GM23248 (cell line): ENCODE results near the gene ART4. TPM values are rescaled to one million over a fixed set of nuclear protein-coding genes. Genes with fewer than 3 reads are reported as not detected.
A peak's percentile ranks its signal among the peaks of the same experiment; 100 is the strongest.

Experiments
- DNase-seq: peaks from one replicate; pipeline ENCODE4 v3.0.0-alpha.2; 2015
- H2AFZ ChIP-seq: fragments of 200-600 bp; sonication (generic); 2 replicates; pipeline ENCODE4 v1.6.1; 2016; ENCODE audit warnings: antibody characterized with exemption
- H3F3A ChIP-seq: fragments of 200-600 bp; sonication (generic); 2 replicates; pipeline ENCODE4 v1.6.1; 2016; ENCODE audit warnings: mild to moderate bottlenecking, antibody characterized with exemption, mixed run types; ENCODE audit not compliant: insufficient read depth
- H3K27ac ChIP-seq: fragments of 200-600 bp; sonication (generic); 2 replicates; pipeline ENCODE4 v1.5.1; 2016; ENCODE audit warnings: mild to moderate bottlenecking
- H3K27me3 ChIP-seq: fragments of 200-600 bp; sonication (generic); replicated peaks from 2 replicates; pipeline ENCODE4 v1.6.1; 2016; ENCODE audit warnings: mild to moderate bottlenecking; ENCODE audit not compliant: insufficient read depth
- H3K36me3 ChIP-seq: fragments of 200-600 bp; sonication (generic); 2 replicates; pipeline ENCODE4 v1.6.1; 2016; ENCODE audit warnings: low read depth, mild to moderate bottlenecking
- H3K4me1 ChIP-seq: fragments of 200-600 bp; sonication (generic); 2 replicates; pipeline ENCODE4 v1.6.1; 2016; ENCODE audit warnings: mild to moderate bottlenecking; ENCODE audit not compliant: insufficient read depth
- H3K4me2 ChIP-seq: fragments of 200-600 bp; sonication (generic); one replicate; pipeline ENCODE4 v1.6.1; 2016; ENCODE audit warnings: mild to moderate bottlenecking; ENCODE audit not compliant: unreplicated experiment
- H3K4me3 ChIP-seq: fragments of 200-600 bp; sonication (generic); 2 replicates; pipeline ENCODE4 v1.5.1; 2016; ENCODE audit warnings: mild to moderate bottlenecking
- H3K79me2 ChIP-seq: fragments of 200-600 bp; sonication (generic); 2 replicates; pipeline ENCODE4 v1.6.1; 2016; ENCODE audit warnings: mild to moderate bottlenecking; ENCODE audit not compliant: insufficient read depth
- H3K9ac ChIP-seq: fragments of 200-600 bp; sonication (generic); 2 replicates; pipeline ENCODE4 v1.6.1; 2016; ENCODE audit warnings: mild to moderate bottlenecking
- H3K9me2 ChIP-seq: fragments of 200-600 bp; sonication (generic); 2 replicates; pipeline ENCODE4 v1.6.1; 2016; ENCODE audit warnings: mixed run types, mild to moderate bottlenecking, moderate library complexity; ENCODE audit not compliant: insufficient read depth
- H3K9me3 ChIP-seq: fragments of 200-600 bp; sonication (generic); one replicate; pipeline ENCODE4 v1.6.1; 2017; ENCODE audit warnings: low read depth
- H4K20me1 ChIP-seq: fragments of 200-600 bp; sonication (generic); 2 replicates; pipeline ENCODE4 v1.6.0; 2016; ENCODE audit not compliant: insufficient read depth
- EZH2 ChIP-seq: fragments of 200-600 bp; sonication (generic); IDR thresholded peaks from 2 replicates; pipeline ENCODE4 v1.6.1; 2018; ENCODE audit warnings: antibody characterized with exemption, mild to moderate bottlenecking; ENCODE audit not compliant: insufficient read depth, poor library complexity, severe bottlenecking
- EZH2phosphoT487 ChIP-seq: fragments of 200-600 bp; sonication (generic); IDR thresholded peaks from 2 replicates; pipeline ENCODE4 v1.6.1; 2018; ENCODE audit warnings: antibody characterized with exemption, moderate library complexity, mild to moderate bottlenecking, low read depth; ENCODE audit not compliant: insufficient read depth
- WGBS, 2 experiments: methylation state at CpG; one replicate each; pipeline ENCODE4 v1.1.6; 2015 to 2017; ENCODE audit warnings: low lambda C conversion rate in 2 of 2, low coverage in 1 of 2; ENCODE audit errors: missing lambda C conversion rate in 2 of 2; 5-methylcytosine and 5-hydroxymethylcytosine counted together
- in situ Hi-C: fragments of 300-500 bp; cut with MboI; formaldehyde crosslinking; loops from 2 replicates; pipeline ENCODE4 v1.15.0; 2020
- polyA plus RNA-seq: library from polyadenylated mRNA; unstranded; fragments of >200 nt; fragmentation: Nextera tagmentation; extraction: Ambion mirVana; gene quantifications from 2 replicates; pipeline ENCODE4 v1.2.1, GENCODE V29; 2016
- total RNA-seq: library from RNA; depleted of rRNA; stranded (reverse); fragments of >200 nt; shearing (Covaris generic); gene quantifications from 2 replicates; pipeline ENCODE4 v1.2.3, GENCODE V29; 2014

ART4 gene
- total and polyA plus RNA-seq, 2 experiments from 2014 or later, result not detected

DNA sequence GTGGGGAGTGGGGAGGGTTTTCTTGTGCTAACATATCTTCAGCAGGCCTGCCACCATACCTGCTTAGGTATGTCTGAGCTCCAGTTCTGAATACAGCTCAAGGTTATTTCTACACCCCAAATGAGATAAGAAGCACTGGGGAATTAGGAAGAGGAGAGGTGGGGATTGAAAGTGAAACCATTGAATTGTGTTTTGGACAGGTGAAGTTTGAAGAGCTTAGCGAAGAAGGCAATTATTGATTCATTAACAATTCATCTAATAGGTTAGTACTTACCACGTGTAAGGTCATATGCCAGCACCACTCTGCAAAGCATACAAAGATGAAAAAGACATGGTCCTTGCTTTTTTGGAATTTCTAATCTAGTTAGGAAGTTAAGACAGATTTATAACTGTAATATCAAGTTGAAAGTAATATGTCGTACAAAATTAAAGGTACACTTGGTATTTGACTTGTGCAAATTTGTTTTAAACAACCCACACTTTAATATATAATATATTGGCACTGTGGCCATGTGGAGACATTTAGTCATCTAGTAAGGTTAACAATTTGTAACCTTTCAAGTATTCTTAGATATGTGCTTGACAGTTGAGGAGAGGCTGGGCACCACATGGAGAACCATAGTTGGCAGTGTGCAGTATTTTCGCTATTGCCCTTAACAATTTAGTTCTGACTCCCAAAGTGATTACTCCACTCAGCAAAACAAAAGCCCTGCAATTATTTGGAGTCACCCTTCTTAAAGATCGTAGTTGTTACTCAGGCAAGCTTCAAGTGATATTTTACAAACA lies 33.0 kb downstream of the ART4 start:
- no peak for TF ChIP-seq EZH2phosphoT487
- TF ChIP-seq EZH2, result no peak
- DNase-seq, result no peak
- no peaks in the 10 kb centered on the region for H3K4me1 ChIP-seq
- no peaks in the 10 kb centered on the region for H3K9me3 ChIP-seq
- WGBS, 2 experiments, result 70 to 77% methylated on average over 5 of the region's 5 CpGs
- no peak overlapping the region for H3K9ac ChIP-seq
- H3K36me3 ChIP-seq, result no peaks in the 10 kb centered on the region
- no peak overlapping the region for H3K27ac ChIP-seq
- no peak overlapping the region for H3K4me2 ChIP-seq
- H3F3A ChIP-seq, result no peaks in the 10 kb centered on the region
- no peaks in the 10 kb centered on the region for H3K9me2 ChIP-seq
- no peaks in the 10 kb centered on the region for H3K27me3 ChIP-seq
- no peaks in the 10 kb centered on the region for H4K20me1 ChIP-seq
- no peak overlapping the region for H3K4me3 ChIP-seq
- in situ Hi-C loops, result no loop called here
- no peak overlapping the region for H2AFZ ChIP-seq
- no peaks in the 10 kb centered on the region for H3K79me2 ChIP-seq

DNA sequence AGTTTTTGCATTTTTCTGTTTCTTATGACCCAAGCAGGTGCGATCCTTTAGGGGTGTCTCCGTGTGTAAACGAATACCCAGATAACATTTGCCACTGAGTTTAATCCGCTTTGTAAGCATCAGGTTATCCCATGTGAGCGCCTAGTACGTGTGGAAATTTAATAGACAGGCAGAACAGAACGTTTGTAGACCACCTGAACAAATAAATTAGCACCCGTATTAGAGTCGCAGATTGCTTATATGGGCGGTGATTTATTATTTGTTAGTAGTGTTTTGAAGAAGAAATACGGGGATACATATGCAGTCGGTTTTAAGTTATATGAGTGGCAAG lies 39.5 kb downstream of the ART4 start:
- Histone ChIP-seq H3K9ac (peak overlapping the region; percentile 99), H3K27ac (peak overlapping the region; percentile 98), H3K36me3 (peaks cover 8% of the 10 kb centered on the region; the same call in 1 of the 2 replicates), H3K4me1 (peaks cover 15% of the 10 kb centered on the region), H3K4me3 (peak overlapping the region; percentile 87), H3F3A (0 out of 2 replicates have a peak, but pooled peaks cover 4% of the 10 kb centered on the region), H4K20me1 (no peaks in the 10 kb centered on the region), H3K9me3 (no peaks in the 10 kb centered on the region), H3K9me2 (no peaks in the 10 kb centered on the region), H3K27me3 (no peaks in the 10 kb centered on the region), H3K4me2 (peak overlapping the region; percentile 90), H3K79me2 (peaks cover 45% of the 10 kb centered on the region), H2AFZ (peak overlapping the region; percentile 99)
- WGBS, 2 experiments, result 0 to 2% methylated on average over 12 of the region's 12 CpGs
- no peak for TF ChIP-seq EZH2phosphoT487
- TF ChIP-seq EZH2, result no peak
- in situ Hi-C loops, result no loop called here
- no peak for DNase-seq

DNA sequence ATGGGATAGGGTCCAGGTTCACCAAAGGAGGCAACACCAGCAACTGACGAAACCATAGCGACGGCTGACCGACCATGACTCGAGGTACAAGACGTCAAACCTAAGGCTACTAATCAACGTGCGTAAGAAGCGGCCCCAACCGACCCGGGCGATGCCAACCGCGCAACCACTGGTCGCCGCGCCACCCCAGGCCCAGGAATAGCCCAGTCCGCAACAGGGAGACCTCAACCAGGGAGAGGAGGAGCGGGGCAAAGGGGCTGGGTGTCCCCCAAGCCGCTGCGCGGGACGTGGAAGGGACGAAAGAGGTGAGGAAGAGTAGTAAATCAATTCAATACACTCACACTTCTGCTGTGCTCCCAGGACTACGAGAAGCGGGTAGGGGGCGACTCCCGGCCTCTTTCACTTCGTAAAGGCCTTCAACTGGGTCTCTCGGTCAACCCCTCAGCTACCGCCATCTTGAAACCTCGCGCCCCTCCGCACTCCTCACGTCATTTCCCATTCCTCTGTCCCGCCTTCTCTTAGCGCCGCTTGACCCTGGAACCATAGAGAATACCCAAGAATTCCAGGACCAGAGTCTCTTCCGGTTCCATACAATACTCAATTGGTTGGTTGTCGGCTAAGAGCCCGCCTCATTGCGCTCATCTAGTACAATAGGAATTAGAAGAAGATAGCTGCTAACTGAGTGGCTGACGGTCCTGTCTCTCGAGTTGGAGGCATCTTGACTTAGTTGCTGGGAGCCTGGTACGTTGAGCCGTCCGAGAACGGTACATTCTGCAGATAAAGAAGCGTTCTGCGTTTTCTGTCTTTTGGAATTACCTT lies 40.1 kb downstream of the ART4 start, which contains the start of the genes C12orf60 and WBP11:
Gene C12orf60 (plus strand): TSS at position 660 of the 819 bp plus-strand sequence. CDS start 19,266 bp downstream, outside the sequence.
Gene WBP11 (minus strand): TSS at position 468 of the 819 bp plus-strand sequence. CDS start 2,095 bp downstream, outside the sequence.
- H4K20me1 ChIP-seq, result no peaks in the 10 kb centered on the region
- WGBS, 2 experiments, result 1 to 2% methylated on average over 50 of the region's 50 CpGs
- H3K79me2 ChIP-seq, result peaks cover 50% of the 10 kb centered on the region
- H3K9me3 ChIP-seq, result no peaks in the 10 kb centered on the region
- peak within 1 kb of the TSS; percentile 96 for H3K4me2 ChIP-seq
- no peaks in the 10 kb centered on the region for H3K27me3 ChIP-seq
- peak; percentile 99 for DNase-seq
- H3K27ac ChIP-seq, result peak within 1 kb of the TSS; percentile 98
- in situ Hi-C loops, result no loop called here
- no peaks in the 10 kb centered on the region for H3K9me2 ChIP-seq
- H3K36me3 ChIP-seq, result peaks cover 14% of the 10 kb centered on the region; the same call in 1 of the 2 replicates
- peak within 1 kb of the TSS; percentile 87 for H3K4me3 ChIP-seq
- peak within 1 kb of the TSS; percentile 99 for H3K9ac ChIP-seq
- TF ChIP-seq EZH2 (no peak), EZH2phosphoT487 (no peak)
- peak within 1 kb of the TSS; percentile 99 for H2AFZ ChIP-seq
- H3K4me1 ChIP-seq, result peaks cover 15% of the 10 kb centered on the region
- H3F3A ChIP-seq, result 0 out of 2 replicates have a peak, but pooled peaks cover 4% of the 10 kb centered on the region

DNA sequence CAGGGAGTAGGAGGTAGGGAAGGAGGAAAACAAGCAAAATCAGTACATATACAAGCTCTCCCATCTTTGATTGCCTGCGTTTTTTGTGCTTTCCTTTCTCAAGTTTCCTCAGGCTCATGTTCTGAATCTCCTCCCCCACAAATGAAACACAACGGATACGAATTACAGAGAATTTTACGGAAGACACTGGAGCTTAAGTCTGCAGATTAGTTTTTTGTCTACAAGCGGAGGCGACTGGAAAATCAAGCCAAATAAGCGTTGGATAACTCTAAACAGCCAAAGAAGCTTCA lies 40.7 kb downstream of the ART4 start:
- Histone ChIP-seq H4K20me1 (no peaks in the 10 kb centered on the region), H3K9me2 (no peaks in the 10 kb centered on the region), H3K9ac (peak overlapping the region; percentile 99), H3K4me2 (peak overlapping the region; percentile 96), H3F3A (0 out of 2 replicates have a peak, but pooled peaks cover 4% of the 10 kb centered on the region), H3K4me3 (peak overlapping the region; percentile 87), H3K27ac (peak overlapping the region; percentile 98), H3K36me3 (peaks cover 20% of the 10 kb centered on the region), H3K27me3 (no peaks in the 10 kb centered on the region), H2AFZ (peak overlapping the region; percentile 84), H3K9me3 (no peaks in the 10 kb centered on the region), H3K4me1 (peaks cover 15% of the 10 kb centered on the region), H3K79me2 (peaks cover 56% of the 10 kb centered on the region)
- in situ Hi-C loops, result no loop called here
- DNase-seq, result no peak
- TF ChIP-seq EZH2 (no peak), EZH2phosphoT487 (no peak)
- 1 to 2% methylated on average over 7 of the region's 7 CpGs for WGBS, 2 experiments
